HT1080 (cell line): ENCODE data around the gene SCD5. TPM values are rescaled to one million over a fixed set of nuclear protein-coding genes. Genes with fewer than 3 reads are reported as not detected.
"Not testable (repeated sequence)": the region's sequence is repeated elsewhere in the genome, so short reads cannot be mapped to it uniquely, and the experiment has no call there.

Experiments used
- DNase-seq: peaks from one replicate; pipeline ENCODE4 v3.0.0-alpha.2; 2015; ENCODE audit warnings: low read depth
- polyA plus RNA-seq, 2 experiments: library from polyadenylated mRNA; depleted of rRNA; stranded (reverse); fragments of >200 nt; gene quantifications; 2 replicates each; pipeline ENCODE4 v1.2.3, GENCODE V29; 2015
- total RNA-seq: library from RNA; depleted of rRNA; stranded (reverse); fragments of >200 nt; shearing (Covaris generic); gene quantifications from 2 replicates; pipeline ENCODE4 v1.2.3, GENCODE V29; 2014; rRNA removed

The SCD5 gene
- total RNA-seq: 31.2 and 33.2 TPM in 2 replicates
- 20.1 and 25.0 TPM in 2 replicates for polyA plus RNA-seq (2015; cell fraction: cytosol; rRNA removed)
- polyA plus RNA-seq (2015; cell fraction: nucleus; rRNA removed): 17.0 TPM in 2 replicates

GRCh38 chr4:82798168-82799005 lies at the start of gene SCD5:
SCD5 (minus strand) TSS chr4:82798796; CDS start chr4:82798537, 259 bp downstream.
- peak; percentile 82 for DNase-seq

- peak; percentile 30 for DNase-seq
Observed at GRCh38 chr4:82842593-82842992, 44.0 kb upstream of the SCD5 start.

GRCh38 chr4:82839624-82840023 lies 41.0 kb upstream of the SCD5 start:
- DNase-seq: no peak

DNA sequence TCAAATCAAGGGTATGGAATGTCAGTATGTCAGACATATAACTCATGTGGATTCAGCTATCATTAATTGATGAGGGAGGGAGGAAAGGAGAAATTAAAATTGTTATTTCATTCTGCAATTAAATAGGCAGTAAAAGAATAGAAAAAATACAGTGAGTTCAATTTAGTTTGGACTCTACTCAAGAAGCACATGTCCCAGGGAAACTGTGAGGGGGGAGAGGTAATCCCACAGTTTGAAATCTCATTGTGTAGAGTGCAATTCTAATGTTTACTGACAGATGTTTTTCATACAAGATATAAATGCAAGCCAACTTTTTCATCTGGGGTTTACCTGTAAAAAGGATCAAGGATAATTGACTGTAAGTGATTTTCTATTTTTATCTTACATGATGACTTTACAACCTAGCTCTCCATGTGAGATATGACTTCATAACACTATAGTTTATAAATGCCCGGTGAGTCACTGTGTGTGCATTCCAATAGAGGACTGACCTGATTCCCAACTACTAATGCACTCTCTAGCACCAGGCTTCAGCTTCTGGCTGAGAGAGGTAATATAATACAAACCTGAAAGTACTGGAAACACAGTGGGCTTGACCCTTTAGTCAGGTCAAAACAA lies 35.2 kb upstream of the SCD5 start:
- DNase-seq: peak; percentile 85

DNA sequence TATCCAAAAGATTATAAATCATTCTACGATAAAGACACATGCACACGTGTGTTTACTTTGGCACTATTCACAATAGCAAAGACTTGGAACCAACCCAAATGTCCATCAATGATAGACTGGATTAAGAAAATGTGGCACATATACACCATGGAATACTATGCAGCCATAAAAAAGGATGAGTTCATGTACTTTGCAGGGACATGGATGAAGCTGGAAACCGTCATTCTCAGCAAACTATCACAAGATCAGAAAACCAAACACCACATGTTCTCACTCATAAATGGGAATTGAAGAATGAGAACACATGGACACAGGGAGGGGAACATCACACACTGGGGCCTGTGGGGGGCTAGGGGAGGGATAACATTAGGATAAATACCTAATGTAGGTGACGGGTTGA lies 34.5 kb upstream of the SCD5 start:
- not testable (repeated sequence) for DNase-seq

- DNase-seq: no peak
Observed at GRCh38 chr4:82825425-82825824, 26.8 kb upstream of the SCD5 start.

- no peak for DNase-seq
Observed at GRCh38 chr4:82823062-82823461, 24.5 kb upstream of the SCD5 start.

DNA sequence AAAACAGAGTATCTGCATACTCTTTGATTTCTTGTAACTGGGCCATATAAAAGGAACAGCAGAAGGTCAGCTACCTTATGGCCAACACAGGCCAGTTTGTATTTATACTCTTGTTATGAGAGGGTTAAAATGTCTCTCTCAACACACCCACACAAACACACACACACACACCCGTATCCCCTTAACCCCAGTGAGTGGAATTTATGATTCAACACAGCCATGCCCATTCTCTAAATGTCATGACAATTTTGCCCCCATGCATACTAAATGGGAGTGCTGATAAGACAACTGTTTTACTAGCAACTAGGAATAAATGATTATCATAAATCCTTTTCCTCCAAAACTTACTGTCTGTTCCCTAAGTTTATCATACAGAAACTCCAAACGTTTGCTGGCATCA lies 22.1 kb upstream of the SCD5 start:
- no peak for DNase-seq

- no peak for DNase-seq
Observed at GRCh38 chr4:82818664-82819662, 20.4 kb upstream of the SCD5 start.

DNA sequence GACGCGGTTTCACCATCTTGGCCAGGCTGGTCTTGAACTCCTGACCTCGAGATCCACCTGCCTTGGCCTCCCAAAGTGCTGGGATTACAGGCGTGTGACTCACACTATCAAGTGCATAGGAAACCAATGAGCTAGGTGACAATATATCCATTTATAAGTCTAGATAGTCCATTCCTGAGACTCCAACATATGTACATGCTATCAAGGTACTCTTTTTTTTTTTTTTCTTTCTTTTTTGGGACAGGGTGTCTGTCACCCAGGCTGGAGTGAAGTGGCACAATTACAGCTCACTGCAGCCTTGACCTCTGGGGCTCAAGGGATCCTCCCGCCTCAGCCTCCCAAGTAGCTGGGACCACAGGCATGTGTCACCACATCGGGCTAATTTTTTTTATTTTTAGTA lies 18.3 kb upstream of the SCD5 start:
- not testable (repeated sequence) for DNase-seq

DNA sequence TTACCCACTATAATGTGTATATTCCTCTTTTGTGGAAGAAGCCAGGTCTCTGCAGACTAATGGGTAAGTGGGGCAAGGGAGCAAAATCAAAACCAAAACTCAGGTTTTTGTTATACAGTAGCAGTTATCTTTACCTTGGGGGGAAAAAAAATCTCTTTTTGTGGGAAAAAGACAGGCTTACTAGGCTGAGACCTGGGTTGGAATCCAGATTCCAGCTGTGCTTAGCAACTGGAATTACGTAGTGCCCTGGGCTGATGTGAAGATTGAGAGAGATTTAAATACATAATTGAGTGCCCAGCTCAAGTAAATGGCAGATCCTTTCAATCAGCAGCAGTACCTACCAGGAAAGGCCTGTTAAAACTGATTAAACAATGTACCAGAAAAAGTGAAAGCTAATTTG lies 15.4 kb upstream of the SCD5 start:
- no peak for DNase-seq

- DNase-seq: no peak
Observed at GRCh38 chr4:82811838-82812341, 13.3 kb upstream of the SCD5 start.

- DNase-seq: no peak
Observed at GRCh38 chr4:82811392-82811791, 12.8 kb upstream of the SCD5 start.

- no peak for DNase-seq
Observed at GRCh38 chr4:82810176-82810575, 11.6 kb upstream of the SCD5 start.

- no peak for DNase-seq
Observed at GRCh38 chr4:82809619-82810018, 11.0 kb upstream of the SCD5 start.

DNA sequence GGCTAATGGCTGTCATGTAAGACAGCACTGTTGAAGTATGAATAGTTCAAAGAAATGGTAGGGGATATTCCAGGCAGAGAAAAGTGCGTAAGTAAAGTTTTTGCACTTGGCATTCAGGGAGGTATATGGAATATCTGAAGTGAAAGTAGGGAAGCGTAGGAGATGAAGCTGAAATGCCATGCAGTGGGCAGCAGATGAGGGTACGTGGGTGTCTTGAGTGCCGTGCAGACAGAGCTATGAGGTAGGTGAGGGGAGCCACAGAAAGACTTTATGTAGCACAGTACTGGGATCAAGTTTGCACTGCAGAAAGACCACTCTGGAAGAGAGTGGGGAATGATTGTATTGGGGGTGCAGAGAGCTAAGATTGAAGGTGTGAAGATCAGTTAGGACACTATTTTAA lies 5.2 kb upstream of the SCD5 start:
- no peak for DNase-seq

- no peak for DNase-seq
Observed at GRCh38 chr4:82802911-82803310, 4.3 kb upstream of the SCD5 start.

GRCh38 chr4:82801910-82802521 lies 3.4 kb upstream of the SCD5 start:
- peak; percentile 32 for DNase-seq

DNA sequence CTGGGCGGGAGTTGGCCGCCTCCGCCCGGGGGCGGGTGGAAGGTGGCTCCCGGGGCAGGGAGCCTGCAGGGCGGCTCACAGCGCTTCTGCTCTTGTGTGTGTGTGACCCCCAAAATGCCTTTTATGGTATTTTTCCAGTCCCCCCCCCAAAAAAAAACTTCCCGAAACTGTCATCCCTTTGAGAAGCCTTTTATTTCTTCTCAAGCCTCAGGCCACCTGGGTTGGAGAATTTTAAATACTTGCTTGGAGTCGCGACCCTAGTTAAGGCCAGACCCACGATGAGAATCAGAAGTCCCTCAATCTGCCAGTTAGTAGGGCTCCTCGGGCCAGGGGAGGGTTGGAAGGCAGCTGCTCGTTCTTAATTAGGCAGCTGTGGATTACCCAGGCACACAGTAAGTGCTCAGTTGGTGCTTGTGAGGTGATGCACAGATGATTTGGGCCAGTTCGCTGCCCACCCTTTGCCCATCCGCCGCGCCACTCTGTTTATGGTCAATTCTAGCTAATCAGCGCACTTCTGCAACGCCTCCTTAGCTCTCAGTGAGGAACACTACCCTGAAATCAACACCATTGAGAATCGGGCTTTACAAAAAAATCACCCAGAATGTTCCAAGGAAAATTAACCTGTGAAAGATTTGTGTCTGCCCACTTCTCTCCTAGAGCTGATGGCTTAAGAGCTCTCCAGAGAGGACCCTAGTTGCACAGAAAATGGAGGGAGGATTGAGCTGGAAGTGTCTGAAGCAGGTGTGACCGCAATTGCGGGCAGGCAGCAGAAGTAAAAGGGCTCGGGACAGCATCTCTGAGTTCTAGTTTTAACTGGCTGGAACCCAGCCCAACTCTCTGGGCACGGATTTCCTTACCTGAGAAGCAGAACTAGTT lies 648 bp upstream of the SCD5 start:
- no peak for DNase-seq
